SKM-1 treated with dmso at 0.1 percent for 144 hours (cell line): ENCODE data around the gene ZHX3.
"Not testable (repeated sequence)": the region's sequence is repeated elsewhere in the genome, so short reads cannot be mapped to it uniquely, and the experiment has no call there.

Experiments
- DNase-seq: peaks from one replicate; lab custom pipeline; 2025; ENCODE audit not compliant: unreplicated experiment; lab: John Stamatoyannopoulos, UW

ZHX3 gene

DNA sequence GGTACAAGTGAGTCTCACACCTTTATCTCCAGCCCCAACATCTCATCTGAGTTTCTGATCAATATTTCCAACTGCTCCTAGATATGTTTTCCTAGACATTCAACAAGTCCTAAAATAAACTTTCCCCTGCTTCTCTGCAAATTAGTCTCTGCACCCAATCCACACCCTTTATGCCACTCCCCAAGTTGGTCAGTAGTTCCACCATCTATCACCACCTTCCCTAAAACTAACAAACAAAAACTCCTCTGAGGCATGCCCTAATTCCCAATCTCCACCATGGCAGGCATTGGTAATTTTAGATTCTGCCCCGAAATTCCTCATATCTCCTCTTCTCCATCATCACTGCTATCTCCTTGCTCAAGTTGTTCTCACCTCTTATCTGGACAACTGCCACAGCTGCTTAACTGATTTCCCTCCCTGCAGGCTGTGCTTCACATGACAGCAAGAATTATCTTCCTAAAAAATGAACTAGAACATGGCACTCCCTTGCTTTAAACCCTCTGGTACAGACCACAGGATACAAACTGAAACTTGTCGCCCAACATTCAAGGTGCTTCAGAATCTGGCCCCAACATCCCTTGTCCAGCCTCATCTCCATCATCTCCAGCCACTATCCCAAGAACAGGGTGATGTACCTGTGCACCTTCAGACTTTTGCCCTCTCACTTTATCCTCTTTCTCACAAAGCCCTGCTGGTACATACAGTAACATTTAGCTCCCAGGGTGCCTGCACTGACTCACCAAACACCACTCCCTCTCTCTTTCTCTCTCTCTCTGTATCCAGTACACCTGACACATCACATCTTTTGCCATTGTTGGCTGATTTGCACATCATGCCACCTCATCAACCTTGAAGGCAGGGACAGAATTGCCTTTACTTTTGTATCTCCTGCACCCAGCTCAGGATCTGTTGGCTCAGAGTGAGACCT is 55.5 kb downstream of the ZHX3 start:
- DNase-seq = no peak

- no peak for DNase-seq
Observed at GRCh38 chr20:41261260-41261659, 56.3 kb downstream of the ZHX3 start.

DNA sequence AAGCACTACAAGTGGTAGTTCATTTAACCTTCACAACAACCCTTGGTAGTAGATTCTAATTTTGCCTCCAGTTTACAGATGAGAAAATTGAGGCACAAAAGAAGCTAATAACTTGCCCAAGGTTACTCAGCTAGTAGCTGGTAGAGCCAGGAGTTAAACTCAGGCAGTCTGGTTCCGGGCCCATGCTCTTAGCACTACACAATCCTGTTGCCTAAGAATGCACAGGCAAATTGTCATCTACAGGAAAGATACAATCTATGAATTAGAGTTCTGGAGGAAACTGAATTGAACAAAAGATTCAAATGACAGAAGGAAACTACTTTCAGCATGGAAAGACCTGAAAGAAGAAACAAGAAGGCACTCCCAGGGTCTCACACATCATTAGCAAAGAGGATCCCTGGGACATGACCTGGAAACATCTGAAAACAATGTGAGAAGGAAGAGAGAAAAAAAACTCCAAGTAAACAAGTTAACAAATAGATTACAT is 56.8 kb downstream of the ZHX3 start:
- DNase-seq = no peak

DNA sequence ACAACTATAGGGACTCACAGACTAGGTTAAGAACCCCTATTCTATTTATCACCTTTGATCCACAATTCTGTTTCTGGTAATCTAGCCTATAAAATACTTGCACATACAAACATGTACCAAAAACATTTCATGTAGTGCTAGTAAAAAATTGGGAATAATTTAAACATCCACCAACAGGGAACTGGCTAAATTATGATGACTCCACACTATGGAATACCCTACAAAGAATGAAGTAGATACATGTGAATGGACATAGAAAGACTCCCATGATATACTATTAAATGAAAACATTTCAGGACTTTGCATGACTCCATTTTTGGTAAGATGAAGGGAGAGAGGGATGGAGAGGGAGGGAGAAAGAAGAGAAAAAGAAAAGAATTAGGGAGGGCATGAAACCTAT is 58.2 kb downstream of the ZHX3 start:
- no peak for DNase-seq

- DNase-seq = no peak
Observed at GRCh38 chr20:41258474-41258873, 59.1 kb downstream of the ZHX3 start.

DNA sequence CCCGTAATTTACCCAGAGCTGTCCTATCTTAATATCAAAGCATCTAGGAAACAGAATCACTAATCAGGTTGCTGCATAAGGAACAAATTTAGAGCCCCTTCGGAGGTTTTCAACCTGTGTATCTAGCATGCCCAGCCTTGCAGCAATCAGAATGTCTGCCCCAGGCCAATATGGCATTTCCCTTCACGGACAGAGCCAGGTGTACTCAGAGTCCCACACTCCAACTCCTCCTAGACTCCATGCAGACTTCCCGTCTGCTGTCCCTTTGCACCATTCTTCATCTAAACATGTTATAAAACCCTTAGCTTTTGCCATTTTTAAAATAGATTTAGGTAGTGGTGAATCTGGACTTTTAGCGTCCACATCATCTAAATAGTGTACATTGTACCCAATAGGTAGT is 61.0 kb downstream of the ZHX3 start:
- no peak for DNase-seq

GRCh38 chr20:41255655-41256054 is 61.9 kb downstream of the ZHX3 start:
- no peak for DNase-seq

DNA sequence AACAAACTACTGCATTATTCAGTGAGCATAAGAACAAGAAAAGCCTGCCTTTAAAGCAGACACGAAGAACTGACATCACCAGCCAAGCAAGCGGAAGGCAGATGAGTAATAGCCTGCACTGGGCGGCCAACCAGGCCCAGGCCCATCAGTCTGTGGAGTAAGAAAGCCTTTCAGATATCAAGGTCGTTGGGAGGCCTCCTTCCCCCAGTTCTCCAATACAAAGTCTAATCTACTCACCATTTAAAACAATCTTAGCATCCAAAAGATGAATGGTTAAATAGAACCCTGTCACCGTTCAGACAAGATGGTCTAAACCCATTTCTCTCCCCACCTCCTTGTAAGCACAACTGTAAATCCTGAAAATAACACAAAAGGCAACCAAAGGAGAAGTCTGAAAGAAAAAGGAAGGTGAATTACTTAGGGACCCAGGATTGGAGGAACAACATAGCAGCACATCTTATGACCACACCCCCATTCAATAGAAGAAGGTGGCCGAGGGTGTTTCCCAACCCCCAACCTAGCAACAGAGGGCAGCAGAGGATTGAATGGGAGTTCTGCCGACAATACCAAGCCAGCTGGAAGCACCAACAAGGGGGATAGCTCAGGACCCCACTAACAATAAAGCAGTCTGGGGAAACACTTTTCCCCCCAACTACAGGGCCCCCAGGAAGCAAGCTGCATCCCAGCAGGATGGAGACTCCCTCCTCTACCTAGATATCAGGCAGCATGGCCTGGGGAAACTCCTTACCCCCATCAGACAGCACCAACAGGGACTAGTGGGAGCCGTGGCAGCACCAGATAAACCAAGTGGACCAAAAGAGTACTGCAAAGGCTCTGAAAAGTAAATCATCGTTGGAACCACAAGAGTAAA is 67.9 kb downstream of the ZHX3 start:
- DNase-seq = no peak

DNA sequence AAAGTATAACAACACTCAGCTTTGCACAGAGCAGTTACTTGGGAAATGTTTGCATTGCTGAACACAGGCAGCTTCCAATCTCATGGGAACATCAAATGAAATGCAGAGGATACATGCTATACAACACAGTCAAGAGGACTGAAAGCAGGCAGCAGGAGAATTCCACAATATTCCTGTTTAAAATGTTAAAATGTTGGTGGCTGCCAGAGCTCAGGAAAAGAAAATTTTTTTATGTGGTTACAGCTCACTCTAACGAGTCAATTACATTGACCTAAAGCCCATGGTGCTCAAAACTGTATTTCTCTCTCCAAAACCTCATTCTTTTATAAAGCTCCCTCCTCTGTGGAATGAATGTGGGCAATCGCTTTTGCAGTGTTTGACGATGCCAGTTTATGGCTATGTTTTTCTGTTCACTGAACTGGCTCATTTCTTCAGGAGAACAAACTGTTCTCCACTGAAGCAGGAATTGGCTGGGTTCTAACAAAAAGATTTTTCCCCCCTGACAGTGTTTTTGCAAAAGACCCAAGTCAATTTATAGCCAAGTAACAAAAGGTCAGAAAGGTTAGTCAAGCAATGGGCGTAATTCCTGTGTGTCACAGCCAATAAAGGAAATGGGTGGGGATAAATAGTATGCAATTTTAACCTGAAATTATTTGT is 69.0 kb downstream of the ZHX3 start:
- no peak for DNase-seq

DNA sequence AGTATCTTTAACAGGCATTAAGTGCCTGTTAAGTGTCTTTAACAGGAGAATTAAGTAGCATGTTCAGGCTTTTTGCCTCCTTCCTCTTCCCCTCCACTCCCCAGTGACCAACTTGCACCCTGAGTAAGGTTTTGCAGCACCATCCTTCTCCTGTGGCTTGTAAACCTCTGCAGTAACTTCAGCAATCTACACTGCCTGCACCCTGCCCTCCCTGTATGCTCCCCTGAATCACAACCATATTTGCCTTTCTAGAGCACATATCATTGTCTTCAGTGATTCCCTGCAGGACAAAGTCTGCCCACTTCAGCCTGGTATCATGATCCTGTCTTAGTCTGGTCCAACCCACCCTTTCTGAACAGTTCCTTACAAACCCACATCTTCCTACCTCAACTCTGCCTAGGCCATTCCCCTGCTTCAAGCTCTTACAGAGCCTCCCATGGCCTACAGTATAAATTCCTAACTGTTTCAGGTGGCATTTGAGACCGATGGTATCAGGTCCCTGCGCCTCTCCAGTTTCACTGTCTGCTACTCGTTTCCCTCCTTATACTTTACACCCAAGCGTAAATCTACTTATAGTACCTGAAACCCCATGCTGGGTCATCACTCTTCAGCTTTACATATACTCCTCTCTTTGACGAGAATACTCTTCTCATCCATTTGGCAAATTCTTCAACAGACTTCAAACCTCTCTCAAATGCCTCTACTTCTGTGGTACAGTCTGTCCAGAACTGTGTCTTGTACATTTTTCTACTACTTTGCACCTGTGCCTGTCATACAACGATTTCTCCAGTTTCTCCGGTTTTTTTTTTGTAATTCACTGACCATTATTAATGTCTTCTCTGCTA is 69.8 kb downstream of the ZHX3 start:
- DNase-seq = no peak

GRCh38 chr20:41245086-41245707 is 72.3 kb downstream of the ZHX3 start:
- DNase-seq = no peak

DNA sequence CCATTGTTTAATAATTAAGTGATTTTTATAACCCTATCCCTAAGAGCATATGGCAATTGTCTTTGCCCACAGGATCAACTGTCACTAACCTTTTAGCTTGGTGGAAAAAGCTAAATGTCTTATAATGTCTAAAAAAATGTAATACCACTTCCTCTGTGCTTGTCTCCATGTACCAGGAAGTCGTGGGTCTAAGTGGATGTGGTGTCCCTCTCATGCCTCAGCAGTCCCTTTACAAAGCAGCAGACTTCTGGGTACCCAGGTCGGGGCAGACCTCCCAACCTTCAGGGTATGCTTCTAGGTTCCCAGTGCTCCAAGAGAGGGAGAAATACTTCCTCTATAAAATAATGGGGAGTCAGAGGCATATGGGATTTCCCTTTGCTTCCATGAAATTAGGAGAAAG is 74.7 kb downstream of the ZHX3 start:
- DNase-seq = no peak

GRCh38 chr20:41242352-41242751 is 75.2 kb downstream of the ZHX3 start:
- DNase-seq = no peak

GRCh38 chr20:41237233-41237632 is 80.3 kb downstream of the ZHX3 start:
- not testable (repeated sequence) for DNase-seq

GRCh38 chr20:41236818-41237217 is 80.7 kb downstream of the ZHX3 start:
- not testable (repeated sequence) for DNase-seq

DNA sequence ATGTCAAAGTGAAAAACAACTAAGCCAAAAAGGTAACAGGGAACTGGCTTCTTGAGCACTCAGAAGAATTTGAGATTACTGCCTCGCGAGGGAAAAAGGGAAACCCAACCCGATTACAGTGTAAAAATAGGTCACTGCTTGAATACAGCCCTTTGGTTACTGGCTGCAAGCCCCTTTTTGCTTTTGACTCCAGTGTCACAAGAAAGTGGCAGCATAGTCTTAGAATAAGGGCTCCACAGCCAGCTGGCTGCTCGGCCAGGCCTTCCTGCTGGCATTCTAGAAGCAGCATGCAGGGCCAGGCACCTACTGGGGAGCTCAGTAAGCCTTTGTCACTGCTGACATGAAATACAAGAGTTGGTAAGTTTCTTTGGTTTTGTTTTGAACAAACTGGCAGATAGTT is 83.0 kb downstream of the ZHX3 start:
- DNase-seq = no peak

GRCh38 chr20:41234041-41234440 is 83.5 kb downstream of the ZHX3 start:
- DNase-seq = no peak

GRCh38 chr20:41232973-41233926 is 84.3 kb downstream of the ZHX3 start:
- no peak for DNase-seq

- DNase-seq = no peak
Observed at GRCh38 chr20:41231136-41231535, 86.4 kb downstream of the ZHX3 start.
